Colon (tissue), 2 donors: Measurements from ENCODE around the gene NECAB2.

ENCODE experiments used
- FAIRE-seq: peaks from 2 replicates; lab custom pipeline; 2012; peaks lifted over from hg19 to GRCh38; lab: Jason Lieb, UNC
- donor health status: control.
- donor health status: control.

NECAB2 gene

DNA sequence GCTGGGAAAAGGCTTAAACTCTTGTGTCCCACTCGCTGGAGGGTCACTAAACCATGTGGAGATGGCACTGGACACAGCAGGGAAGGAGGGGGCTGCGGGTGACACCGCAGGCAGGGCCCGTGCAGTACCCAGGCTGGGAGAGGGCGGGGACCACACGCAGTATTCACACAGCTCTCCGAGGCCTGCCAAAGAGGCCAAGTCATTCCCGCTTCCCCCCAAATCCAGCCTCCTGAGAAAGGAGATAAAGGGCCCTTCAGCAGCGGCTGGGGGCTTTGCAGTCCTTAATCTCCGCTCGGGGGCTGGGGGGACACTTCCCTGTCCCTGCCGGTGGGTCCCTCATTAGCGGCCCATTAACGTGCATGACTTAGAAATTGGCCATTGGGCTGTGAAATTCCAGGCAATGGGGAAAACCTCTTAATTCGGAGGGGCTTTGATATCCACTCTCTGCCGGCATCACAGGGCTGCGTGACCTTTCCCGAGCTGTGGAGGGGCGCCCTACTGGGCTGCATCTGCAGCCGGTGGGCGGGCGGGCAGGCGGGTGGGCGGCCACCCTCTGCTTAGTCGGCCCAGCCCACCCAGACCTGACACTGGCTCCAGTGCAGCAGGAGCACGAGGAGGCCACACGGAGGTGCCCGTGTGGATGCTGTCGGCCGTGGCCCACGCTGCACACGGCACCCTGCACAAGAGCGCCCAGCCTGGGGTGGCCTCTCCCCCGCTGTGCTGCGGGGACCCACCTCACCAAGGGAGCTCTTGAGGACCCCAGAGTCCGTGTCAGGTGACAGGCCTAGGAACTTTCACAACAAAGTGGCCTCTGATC is 77.2 kb downstream of the NECAB2 start:
- no peak for FAIRE-seq

- no peak for FAIRE-seq
Measured at GRCh38 chr16:84045818-84046470, 77.9 kb downstream of the NECAB2 start.

DNA sequence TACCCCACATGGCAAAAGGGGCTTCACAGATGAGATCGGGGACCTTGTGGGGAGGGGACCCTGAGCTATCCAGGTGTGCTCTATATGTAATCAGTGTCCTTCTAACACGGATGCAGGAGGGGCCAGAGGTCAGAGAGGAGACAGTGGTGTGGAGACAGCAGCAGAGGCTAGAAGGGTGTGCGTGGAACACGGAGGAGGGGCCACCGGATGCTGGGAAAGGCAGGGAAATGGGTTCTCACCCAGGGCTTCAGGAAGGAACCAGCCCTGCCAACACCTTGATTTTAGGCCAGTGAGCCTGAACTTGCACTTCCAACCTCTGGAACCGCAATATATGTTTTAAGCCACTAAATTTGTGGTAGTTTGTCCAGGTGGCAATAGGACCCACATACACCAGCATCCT is 79.2 kb downstream of the NECAB2 start:
- no peak for FAIRE-seq

- FAIRE-seq, result no peak
Measured at GRCh38 chr16:84047626-84048025, 79.6 kb downstream of the NECAB2 start.

DNA sequence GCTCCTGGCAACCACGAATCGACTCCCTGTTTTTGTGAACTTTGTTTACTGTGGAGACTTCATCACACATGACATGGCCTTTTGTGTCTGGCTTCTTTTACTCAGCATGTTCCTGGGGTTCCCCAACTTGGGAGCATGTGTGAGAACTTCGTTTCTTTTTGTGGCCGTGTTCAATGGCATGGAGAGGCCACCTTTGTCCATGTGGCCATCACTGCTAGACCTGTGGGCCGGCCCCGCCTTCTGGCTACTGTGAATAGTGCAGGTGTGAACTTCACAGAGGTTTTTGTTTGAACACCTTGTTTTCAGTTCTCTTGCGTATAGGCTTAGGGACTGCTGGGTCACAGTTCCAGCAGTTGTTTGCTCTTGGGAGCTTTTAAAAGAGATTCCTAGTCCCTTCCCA is 80.2 kb downstream of the NECAB2 start:
- FAIRE-seq, result no peak

DNA sequence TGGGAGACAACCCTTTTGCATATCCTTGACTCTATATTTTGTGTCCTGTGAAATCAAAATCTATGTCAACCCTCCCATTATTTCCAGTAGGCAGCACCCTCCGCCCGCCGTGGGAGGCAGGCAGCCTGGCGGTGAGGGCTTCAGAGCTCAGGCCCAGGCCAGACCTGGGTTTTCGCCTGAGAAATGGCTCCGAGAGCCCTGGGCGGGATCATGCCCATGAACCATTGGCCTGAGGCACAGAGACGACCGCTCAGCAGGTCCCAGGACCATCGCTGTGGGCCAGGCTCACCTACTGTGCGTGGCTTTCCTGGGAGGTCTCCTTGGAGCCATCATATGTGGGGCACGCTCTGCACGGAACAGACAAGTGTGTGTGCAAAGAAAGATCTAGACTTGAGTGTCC is 80.8 kb downstream of the NECAB2 start:
- no peak for FAIRE-seq

- no peak for FAIRE-seq
Measured at GRCh38 chr16:84049403-84050060, 81.5 kb downstream of the NECAB2 start.

GRCh38 chr16:84050316-84050715 is 82.3 kb downstream of the NECAB2 start:
- no peak for FAIRE-seq

GRCh38 chr16:84052071-84052622 is 84.1 kb downstream of the NECAB2 start:
- FAIRE-seq, result no peak
